NT2/D1 (cell line): ENCODE data around the gene TMPRSS11E.

Experiments used
- DNase-seq: peaks from one replicate; pipeline ENCODE4 v3.0.0-alpha.2; 2011; ENCODE audit warnings: low read depth, low spot score
- H3K27me3 ChIP-seq: 2 replicates; pipeline ENCODE4 v1.6.0; 2011; ENCODE audit warnings: mild to moderate bottlenecking; ENCODE audit not compliant: insufficient read length, insufficient read depth
- H3K36me3 ChIP-seq: 2 replicates; pipeline ENCODE4 v1.6.1; 2011; ENCODE audit warnings: mild to moderate bottlenecking, low read length, mixed read lengths; ENCODE audit not compliant: insufficient read depth, insufficient read length
- H3K4me1 ChIP-seq: 2 replicates; pipeline ENCODE4 v1.5.1; 2011; ENCODE audit not compliant: insufficient read depth, insufficient read length
- H3K4me3 ChIP-seq: 2 replicates; pipeline ENCODE4 v1.5.1; 2011; ENCODE audit warnings: low read depth; ENCODE audit not compliant: insufficient read length
- H3K9ac ChIP-seq: 2 replicates; pipeline ENCODE4 v1.6.0; 2011; ENCODE audit warnings: low read depth; ENCODE audit not compliant: insufficient read length
- H3K9me3 ChIP-seq: 2 replicates; pipeline ENCODE4 v1.5.1; 2011; ENCODE audit warnings: mild to moderate bottlenecking, low read length; ENCODE audit not compliant: insufficient read depth
- SUZ12 ChIP-seq: IDR thresholded peaks from 2 replicates; pipeline ENCODE4 v1.6.1; 2011; ENCODE audit not compliant: insufficient read length, insufficient read depth; ENCODE audit errors: extremely low read depth
- YY1 ChIP-seq: IDR thresholded peaks from 2 replicates; pipeline ENCODE4 v1.6.1; 2011; ENCODE audit not compliant: insufficient read length, insufficient read depth
- ZNF274 ChIP-seq: IDR thresholded peaks from 2 replicates; pipeline ENCODE4 v1.6.1; 2011; ENCODE audit warnings: mild to moderate bottlenecking, low read depth, low read length

The TMPRSS11E gene

DNA sequence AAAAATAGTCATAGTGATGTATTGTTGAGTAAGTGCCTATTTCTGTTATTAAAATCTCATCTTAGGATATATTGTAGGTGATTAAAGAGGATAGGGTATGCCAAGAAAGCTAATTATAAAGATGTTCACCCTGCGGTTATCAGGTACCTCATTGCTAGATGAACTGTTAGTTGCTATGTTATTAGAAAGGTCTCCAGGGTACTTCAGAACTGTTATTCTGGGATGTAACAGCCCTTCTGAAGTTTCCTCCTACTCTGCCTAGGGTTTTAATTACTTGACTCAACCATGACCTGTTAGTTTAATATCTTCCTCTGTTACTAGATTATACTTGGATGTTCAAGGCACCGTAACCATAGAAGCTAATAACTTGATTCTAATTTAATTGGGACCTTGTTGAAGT is 15.4 kb downstream of the TMPRSS11E start:
- Histone ChIP-seq H3K9ac (no peak overlapping the region), H3K36me3 (no peaks in the 10 kb centered on the region), H3K27me3 (no peaks in the 10 kb centered on the region), H3K9me3 (no peaks in the 10 kb centered on the region), H3K4me1 (no peaks in the 10 kb centered on the region), H3K4me3 (no peak overlapping the region)
- no peak for DNase-seq
- TF ChIP-seq ZNF274 (no peak), SUZ12 (no peak), YY1 (no peak)

DNA sequence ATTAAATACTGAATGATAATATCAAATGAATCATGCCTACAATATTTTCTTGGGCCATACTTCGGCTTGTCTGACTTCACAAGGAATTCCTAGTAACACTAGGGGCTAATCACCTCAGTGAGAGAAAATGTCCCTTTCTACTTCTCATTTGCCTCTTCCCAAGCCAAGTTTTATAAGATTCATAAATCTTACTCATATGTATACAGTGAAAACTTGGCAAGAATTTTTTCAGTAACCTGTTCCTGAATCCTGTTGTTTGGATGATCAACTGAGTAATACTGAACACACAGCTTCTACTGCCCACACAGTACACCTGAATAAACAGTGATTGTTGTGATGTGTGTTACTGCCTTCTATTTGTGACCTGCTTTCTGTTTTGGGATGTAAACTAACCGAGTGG is 16.5 kb downstream of the TMPRSS11E start:
- H3K9me3 ChIP-seq, result no peaks in the 10 kb centered on the region; the same call in 1 of the 2 replicates
- H3K9ac ChIP-seq, result no peak overlapping the region
- no peaks in the 10 kb centered on the region for H3K36me3 ChIP-seq
- DNase-seq, result no peak
- H3K4me1 ChIP-seq, result no peaks in the 10 kb centered on the region
- no peaks in the 10 kb centered on the region for H3K27me3 ChIP-seq
- TF ChIP-seq YY1 (no peak), ZNF274 (no peak), SUZ12 (no peak)
- no peak overlapping the region for H3K4me3 ChIP-seq

DNA sequence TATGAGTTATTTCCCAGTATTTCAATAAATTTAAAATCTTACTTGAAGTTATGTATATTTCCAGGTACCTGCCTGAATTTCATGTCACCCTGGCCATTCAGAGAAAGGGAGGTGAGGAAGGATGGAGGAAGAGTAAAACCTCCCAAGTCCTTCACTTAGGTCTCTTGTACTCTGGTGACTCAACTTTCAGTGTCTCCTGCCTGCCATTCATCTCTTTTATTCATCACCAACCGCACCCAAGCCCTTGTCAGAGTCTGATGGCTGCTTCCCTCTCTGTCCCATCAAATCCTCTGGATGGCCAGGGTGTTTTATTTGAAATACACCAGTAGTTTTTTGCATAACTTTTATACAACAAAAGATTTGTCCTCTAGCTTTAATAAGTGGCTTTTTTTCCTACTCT is 17.8 kb downstream of the TMPRSS11E start:
- Histone ChIP-seq H3K4me3 (no peak overlapping the region), H3K27me3 (no peaks in the 10 kb centered on the region), H3K36me3 (no peaks in the 10 kb centered on the region), H3K9ac (no peak overlapping the region), H3K9me3 (no peaks in the 10 kb centered on the region; the same call in 1 of the 2 replicates), H3K4me1 (no peaks in the 10 kb centered on the region)
- DNase-seq, result no peak
- no peak for TF ChIP-seq ZNF274
- no peak for TF ChIP-seq YY1
- TF ChIP-seq SUZ12, result no peak

DNA sequence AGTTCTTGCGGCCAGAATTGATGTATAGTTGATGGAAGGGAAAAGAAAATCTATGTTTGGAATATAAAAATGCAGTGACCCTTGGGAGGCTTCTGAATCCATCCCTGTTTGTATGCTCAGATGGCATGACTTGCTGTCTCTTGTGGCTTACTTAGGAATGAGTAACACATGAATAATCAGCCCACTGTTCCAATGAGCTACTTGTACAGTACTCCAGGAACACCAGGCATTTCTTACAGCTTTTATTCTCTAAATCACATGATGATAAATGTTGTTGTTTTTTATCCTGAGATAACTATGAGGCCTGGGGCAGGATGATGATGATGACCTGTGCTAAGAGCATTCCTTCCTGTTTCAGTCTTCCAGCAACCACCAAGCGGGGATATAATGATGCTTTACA is 18.9 kb downstream of the TMPRSS11E start:
- no peak for DNase-seq
- Histone ChIP-seq H3K27me3 (no peaks in the 10 kb centered on the region), H3K9ac (no peak overlapping the region), H3K4me3 (no peak overlapping the region), H3K36me3 (no peaks in the 10 kb centered on the region), H3K4me1 (no peaks in the 10 kb centered on the region), H3K9me3 (no peaks in the 10 kb centered on the region; the same call in 1 of the 2 replicates)
- no peak for TF ChIP-seq ZNF274
- TF ChIP-seq SUZ12, result no peak
- TF ChIP-seq YY1, result no peak

DNA sequence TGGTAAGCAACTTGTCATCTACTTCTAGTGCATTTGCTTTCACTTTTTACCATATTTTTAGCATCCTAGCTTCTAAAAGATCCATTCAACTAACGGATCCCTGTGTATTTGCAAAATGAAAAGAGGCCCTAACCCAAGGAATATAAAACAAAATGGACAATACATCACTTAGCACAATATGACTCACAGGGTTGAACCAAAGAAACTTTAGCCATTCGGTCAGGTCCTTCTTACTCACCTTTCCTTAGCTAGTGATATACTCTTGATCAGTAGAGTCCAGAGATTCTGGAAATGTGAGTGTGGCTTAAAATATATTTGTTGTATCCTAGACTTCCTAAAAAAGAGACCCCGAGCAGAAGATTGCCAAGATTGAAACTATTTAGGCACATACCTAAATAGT is 19.5 kb downstream of the TMPRSS11E start:
- H3K9ac ChIP-seq, result no peak overlapping the region
- H3K4me3 ChIP-seq, result no peak overlapping the region
- TF ChIP-seq YY1 (no peak), SUZ12 (no peak), ZNF274 (no peak)
- no peaks in the 10 kb centered on the region; the same call in 1 of the 2 replicates for H3K9me3 ChIP-seq
- H3K36me3 ChIP-seq, result no peaks in the 10 kb centered on the region
- no peaks in the 10 kb centered on the region for H3K4me1 ChIP-seq
- H3K27me3 ChIP-seq, result no peaks in the 10 kb centered on the region
- DNase-seq, result no peak

DNA sequence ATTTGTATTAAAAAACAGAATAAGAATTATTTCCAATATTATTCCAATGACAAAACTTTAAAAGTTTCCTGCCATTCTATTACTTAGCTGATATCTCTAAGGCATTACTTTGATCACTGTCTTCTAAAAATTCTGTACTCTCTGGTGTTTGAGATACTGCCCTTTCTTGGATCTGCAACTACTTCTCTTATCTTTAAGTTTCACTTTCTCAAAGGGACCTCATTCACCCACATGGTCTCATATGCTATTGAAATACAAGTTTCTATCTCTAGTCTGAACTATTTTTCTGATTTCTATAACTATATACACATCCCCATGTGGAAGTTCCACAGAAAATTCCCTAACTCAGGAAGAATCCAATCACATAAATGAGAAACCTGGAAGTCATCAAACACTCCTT is 22.2 kb downstream of the TMPRSS11E start:
- Histone ChIP-seq H3K9ac (no peak overlapping the region), H3K27me3 (no peaks in the 10 kb centered on the region), H3K9me3 (no peaks in the 10 kb centered on the region; the same call in 1 of the 2 replicates), H3K4me1 (no peaks in the 10 kb centered on the region), H3K36me3 (no peaks in the 10 kb centered on the region), H3K4me3 (no peak overlapping the region)
- TF ChIP-seq SUZ12, result no peak
- TF ChIP-seq YY1, result no peak
- no peak for TF ChIP-seq ZNF274
- no peak for DNase-seq

DNA sequence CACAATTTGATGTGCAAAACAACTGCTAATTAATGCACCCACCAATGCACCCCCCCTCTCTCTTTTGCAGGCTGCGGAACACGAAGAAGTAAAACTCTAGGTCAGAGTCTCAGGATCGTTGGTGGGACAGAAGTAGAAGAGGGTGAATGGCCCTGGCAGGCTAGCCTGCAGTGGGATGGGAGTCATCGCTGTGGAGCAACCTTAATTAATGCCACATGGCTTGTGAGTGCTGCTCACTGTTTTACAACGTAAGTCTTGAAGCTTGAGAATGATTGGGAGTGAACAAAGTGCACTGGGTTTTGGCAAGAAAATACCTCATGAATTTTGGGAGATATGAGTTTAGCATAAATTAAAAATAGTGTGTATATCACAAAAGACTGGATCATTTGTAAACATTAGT is 28.9 kb downstream of the TMPRSS11E start:
- no peak for TF ChIP-seq ZNF274
- TF ChIP-seq YY1, result no peak
- TF ChIP-seq SUZ12, result no peak
- DNase-seq, result no peak
- H3K4me3 ChIP-seq, result no peak overlapping the region

DNA sequence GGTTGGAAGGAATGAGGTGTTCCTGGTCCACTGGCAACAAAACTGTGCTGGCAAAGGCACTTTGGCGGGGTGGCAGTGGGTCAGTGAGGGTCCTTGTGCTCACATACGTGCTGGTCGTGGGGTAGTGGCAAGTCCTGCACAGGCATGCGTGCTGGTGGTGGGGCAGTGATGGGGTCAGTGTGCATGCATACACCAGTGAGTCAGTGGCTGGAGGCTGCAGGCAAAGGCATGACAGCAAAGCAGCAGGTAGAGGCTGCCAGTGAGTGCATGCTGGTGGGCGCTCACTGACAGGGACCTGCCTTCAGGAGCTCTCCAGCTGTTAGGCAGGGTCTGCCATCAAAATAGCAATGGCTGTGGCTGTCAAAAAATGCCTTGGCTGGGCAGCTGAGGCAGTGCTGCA is 42.1 kb downstream of the TMPRSS11E start:
- Histone ChIP-seq H3K27me3 (no peaks in the 10 kb centered on the region), H3K36me3 (no peaks in the 10 kb centered on the region), H3K9ac (no peak overlapping the region), H3K9me3 (no peaks in the 10 kb centered on the region), H3K4me1 (no peaks in the 10 kb centered on the region), H3K4me3 (no peak overlapping the region)
- TF ChIP-seq YY1, result no peak
- no peak for TF ChIP-seq ZNF274
- DNase-seq, result no peak

More for the DNA sequence above, 28.9 kb downstream of the TMPRSS11E start:
- no peaks in the 10 kb centered on the region for H3K4me1 ChIP-seq
- no peak overlapping the region for H3K9ac ChIP-seq
- H3K9me3 ChIP-seq, result no peaks in the 10 kb centered on the region
- no peaks in the 10 kb centered on the region for H3K36me3 ChIP-seq
- no peaks in the 10 kb centered on the region for H3K27me3 ChIP-seq
